ENCODE data around the gene PARD3.

DNA sequence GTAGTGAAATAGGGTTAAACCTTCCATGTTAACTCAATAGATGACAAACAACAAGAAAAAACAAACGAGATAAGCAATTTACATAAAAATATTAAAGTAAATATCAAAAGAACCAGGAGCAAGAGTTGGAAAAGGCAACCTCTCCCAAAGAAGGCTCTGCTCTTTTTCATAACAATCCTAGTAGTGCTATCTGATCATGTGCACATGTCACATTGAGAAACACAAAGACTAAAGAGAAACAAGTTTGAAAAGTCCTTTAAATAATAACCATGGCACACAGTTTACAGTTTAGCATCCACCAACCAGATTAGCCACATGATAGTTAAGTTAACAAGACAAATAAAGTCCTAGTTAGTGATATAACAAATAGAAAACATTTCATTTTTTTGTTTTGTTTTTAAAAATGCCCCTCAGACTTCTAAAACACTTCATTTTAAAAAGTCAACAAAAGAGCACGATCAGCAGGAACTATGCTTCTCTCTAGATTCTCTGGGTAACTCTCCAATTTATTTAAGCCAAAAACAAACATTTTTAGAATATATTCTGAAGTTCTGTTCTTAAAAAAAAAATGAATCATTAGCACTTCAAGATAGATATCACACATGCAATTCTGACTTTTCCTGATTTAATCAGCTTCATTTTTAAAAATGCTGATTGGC, 110.4 kb downstream of the PARD3 start:
- no peak for TF ChIP-seq POLR2A (IDR thresholded peaks at IDR 0.05; ENCODE audit: low read depth, low read length)
- TF ChIP-seq, protein P1, sequence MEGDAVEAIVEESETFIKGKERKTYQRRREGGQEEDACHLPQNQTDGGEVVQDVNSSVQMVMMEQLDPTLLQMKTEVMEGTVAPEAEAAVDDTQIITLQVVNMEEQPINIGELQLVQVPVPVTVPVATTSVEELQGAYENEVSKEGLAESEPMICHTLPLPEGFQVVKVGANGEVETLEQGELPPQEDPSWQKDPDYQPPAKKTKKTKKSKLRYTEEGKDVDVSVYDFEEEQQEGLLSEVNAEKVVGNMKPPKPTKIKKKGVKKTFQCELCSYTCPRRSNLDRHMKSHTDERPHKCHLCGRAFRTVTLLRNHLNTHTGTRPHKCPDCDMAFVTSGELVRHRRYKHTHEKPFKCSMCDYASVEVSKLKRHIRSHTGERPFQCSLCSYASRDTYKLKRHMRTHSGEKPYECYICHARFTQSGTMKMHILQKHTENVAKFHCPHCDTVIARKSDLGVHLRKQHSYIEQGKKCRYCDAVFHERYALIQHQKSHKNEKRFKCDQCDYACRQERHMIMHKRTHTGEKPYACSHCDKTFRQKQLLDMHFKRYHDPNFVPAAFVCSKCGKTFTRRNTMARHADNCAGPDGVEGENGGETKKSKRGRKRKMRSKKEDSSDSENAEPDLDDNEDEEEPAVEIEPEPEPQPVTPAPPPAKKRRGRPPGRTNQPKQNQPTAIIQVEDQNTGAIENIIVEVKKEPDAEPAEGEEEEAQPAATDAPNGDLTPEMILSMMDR (IDR thresholded peaks at IDR 0.05; ENCODE audit: extremely low read depth in 1 of 2, insufficient read depth in 1 of 2, low read depth in 1 of 2, low read length in 2 of 2): no peak
- TF ChIP-seq, protein P2, sequence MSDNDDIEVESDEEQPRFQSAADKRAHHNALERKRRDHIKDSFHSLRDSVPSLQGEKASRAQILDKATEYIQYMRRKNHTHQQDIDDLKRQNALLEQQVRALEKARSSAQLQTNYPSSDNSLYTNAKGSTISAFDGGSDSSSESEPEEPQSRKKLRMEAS (IDR thresholded peaks at IDR 0.05; ENCODE audit: insufficient read depth, insufficient read length): no peak
- TF ChIP-seq POLR2AphosphoS5 (IDR thresholded peaks at IDR 0.05; ENCODE audit: insufficient read depth, low read depth, low read length): no peak
- TF ChIP-seq EZH2 (IDR thresholded peaks at IDR 0.05; ENCODE audit: borderline replicate concordance, low read depth, low read length, severe bottlenecking): no peak
- no peak for TF ChIP-seq MYC (IDR thresholded peaks at IDR 0.05; ENCODE audit: low read depth, low read length)
